ENCODE data around the gene SMAD5.

DNA sequence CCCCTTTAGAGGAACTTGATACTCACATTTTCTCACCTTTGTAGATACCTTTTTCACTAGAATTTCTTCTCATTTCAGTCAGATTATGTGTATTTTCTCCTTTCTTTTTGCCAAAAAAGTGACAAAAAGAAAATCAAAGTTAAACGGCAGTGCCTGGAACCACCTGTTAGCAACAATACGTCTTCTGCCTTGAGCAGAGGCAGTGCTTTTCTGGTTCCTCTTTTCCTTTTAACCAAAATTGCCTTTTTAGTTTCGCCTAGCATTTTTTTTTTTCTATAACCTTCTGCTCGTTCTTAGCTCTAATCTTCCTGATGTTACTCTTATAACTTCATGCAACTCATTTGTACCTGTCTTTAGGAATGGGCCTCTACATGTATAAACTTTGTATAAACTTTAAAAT lies 34.3 kb downstream of the SMAD5 start:
- TF ChIP-seq NFE2 (CRISPR knock-in tag; IDR thresholded peaks at IDR 0.05) = no peak
- TF ChIP-seq FOXP1 (IDR thresholded peaks at IDR 0.05) = no peak
- TF ChIP-seq FOXP1 (CRISPR knock-in tag; IDR thresholded peaks at IDR 0.05) = no peak
- TF ChIP-seq AKAP8 (CRISPR knock-in tag; IDR thresholded peaks at IDR 0.05) = no peak
- TF ChIP-seq MXD4 (CRISPR knock-in tag; IDR thresholded peaks at IDR 0.05) = no peak
- TF ChIP-seq, protein P1, sequence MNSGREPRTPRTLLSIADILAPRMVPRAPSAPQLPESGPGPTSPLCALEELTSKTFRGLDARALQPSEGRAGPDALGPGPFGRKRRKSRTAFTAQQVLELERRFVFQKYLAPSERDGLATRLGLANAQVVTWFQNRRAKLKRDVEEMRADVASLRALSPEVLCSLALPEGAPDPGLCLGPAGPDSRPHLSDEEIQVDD (CRISPR knock-in tag; IDR thresholded peaks at IDR 0.05; ENCODE audit: borderline replicate concordance) = no peak
- TF ChIP-seq RFXANK (CRISPR knock-in tag; IDR thresholded peaks at IDR 0.05) = no peak
- TF ChIP-seq ZNF354B (CRISPR knock-in tag; IDR thresholded peaks at IDR 0.05) = no peak

Measured in HepG2 (cell line).